Measurements from ENCODE around the gene ZNF740.
A peak's percentile ranks its signal among the peaks of the same experiment; 100 is the strongest.

Gene ZNF740

DNA sequence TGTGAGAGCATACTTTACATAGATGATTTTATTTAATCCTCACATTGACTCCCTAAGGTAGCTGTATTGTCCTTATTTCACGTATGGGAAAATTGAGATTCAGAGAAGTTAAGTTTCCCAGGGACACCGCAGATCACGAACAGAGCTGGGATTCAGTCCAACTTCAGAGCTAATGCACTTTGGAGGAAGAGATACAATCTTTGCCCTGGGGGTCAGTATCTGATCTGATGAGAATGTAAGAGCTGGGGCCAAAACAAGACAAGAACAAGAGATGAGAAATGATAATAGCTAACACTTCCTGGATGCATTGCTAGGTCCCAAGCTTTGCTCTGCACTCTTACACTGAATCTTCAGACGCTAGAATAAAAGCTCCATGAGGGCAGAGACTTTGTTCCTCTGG, 6.2 kb downstream of the ZNF740 start:
- no peaks in the 10 kb centered on the region; the same call in 1 of the 2 replicates for H4K20me1 ChIP-seq (ENCODE audit: control insufficient read depth, insufficient read depth, low read depth, low read length)
- no peak overlapping the region for H3K4me3 ChIP-seq (ENCODE audit: low read length)
- peaks cover 23% of the 10 kb centered on the region for H3K4me1 ChIP-seq (ENCODE audit: control insufficient read depth, low read length)
- no peak overlapping the region for H3K4me2 ChIP-seq (ENCODE audit: low read length)
- H3K27me3 ChIP-seq (ENCODE audit: control insufficient read depth, low read length) = no peaks in the 10 kb centered on the region
- H3K9me2 ChIP-seq (replicated peaks; ENCODE audit: control insufficient read depth, low read length) = no peaks in the 10 kb centered on the region
- H3F3A ChIP-seq (ENCODE audit: control insufficient read depth, insufficient read depth) = peaks cover 10% of the 10 kb centered on the region
- peaks cover 91% of the 10 kb centered on the region for H3K36me3 ChIP-seq (ENCODE audit: control insufficient read depth, low read length)
- TF ChIP-seq, protein P1, sequence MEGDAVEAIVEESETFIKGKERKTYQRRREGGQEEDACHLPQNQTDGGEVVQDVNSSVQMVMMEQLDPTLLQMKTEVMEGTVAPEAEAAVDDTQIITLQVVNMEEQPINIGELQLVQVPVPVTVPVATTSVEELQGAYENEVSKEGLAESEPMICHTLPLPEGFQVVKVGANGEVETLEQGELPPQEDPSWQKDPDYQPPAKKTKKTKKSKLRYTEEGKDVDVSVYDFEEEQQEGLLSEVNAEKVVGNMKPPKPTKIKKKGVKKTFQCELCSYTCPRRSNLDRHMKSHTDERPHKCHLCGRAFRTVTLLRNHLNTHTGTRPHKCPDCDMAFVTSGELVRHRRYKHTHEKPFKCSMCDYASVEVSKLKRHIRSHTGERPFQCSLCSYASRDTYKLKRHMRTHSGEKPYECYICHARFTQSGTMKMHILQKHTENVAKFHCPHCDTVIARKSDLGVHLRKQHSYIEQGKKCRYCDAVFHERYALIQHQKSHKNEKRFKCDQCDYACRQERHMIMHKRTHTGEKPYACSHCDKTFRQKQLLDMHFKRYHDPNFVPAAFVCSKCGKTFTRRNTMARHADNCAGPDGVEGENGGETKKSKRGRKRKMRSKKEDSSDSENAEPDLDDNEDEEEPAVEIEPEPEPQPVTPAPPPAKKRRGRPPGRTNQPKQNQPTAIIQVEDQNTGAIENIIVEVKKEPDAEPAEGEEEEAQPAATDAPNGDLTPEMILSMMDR (IDR thresholded peaks at IDR 0.05; ENCODE audit: low read depth, low read length, poor library complexity, severe bottlenecking) = no peak
- TF ChIP-seq EZH2phosphoT487 (IDR thresholded peaks at IDR 0.05; ENCODE audit: borderline replicate concordance, low read length) = no peak
- peaks cover 32% of the 10 kb centered on the region for H3K79me2 ChIP-seq (ENCODE audit: control insufficient read depth, low read length)
- H3K9me3 ChIP-seq (ENCODE audit: control insufficient read depth, insufficient read depth, low read length) = no peaks in the 10 kb centered on the region
- no peak overlapping the region for H3K27ac ChIP-seq (ENCODE audit: low read depth, low read length)

DNA sequence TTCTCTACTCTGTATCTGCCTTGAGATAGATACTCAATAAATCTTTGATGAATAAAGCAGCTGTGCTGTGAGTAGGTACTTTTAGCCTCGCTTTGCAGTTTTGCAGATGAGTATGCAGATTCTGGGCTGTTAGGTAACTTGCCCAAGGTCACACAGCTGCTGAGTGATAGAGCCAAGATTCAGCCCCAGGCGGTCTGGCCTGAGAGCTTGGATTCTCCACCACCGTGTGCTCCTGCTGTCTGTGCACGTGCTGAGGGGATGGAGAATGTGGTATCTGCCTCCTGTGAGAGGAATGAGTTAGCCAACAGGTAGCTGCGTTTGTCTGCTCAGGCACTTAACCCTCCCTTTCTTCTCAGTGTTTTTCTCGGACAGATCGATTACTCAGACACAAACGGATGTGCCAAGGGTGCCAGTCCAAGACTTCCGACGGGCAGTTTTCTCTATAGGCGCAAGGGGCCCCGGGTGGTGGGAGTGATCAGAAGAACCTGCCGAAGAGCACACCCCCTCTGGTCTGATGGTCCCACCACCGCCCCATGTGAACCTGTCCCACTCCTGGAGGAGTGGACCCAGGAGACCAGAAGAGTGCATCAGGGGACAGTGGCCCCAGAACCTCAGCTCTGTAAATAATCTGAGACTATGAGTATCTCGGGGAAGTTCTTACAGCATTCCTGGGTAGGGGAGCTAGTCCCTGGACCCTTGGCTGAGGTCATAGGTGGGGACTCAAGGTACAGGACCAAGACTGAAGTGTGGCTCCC, 6.8 kb downstream of the ZNF740 start:
- TF ChIP-seq EZH2phosphoT487 (IDR thresholded peaks at IDR 0.05; ENCODE audit: borderline replicate concordance, low read length) = no peak
- Histone ChIP-seq H3K36me3 (ENCODE audit: control insufficient read depth, low read length) (peaks cover 91% of the 10 kb centered on the region), H3F3A (ENCODE audit: control insufficient read depth, insufficient read depth) (peaks cover 10% of the 10 kb centered on the region), H3K9me3 (ENCODE audit: control insufficient read depth, insufficient read depth, low read length) (no peaks in the 10 kb centered on the region), H3K4me2 (ENCODE audit: low read length) (no peak overlapping the region), H4K20me1 (ENCODE audit: control insufficient read depth, insufficient read depth, low read depth, low read length) (no peaks in the 10 kb centered on the region; the same call in 1 of the 2 replicates), H3K27me3 (ENCODE audit: control insufficient read depth, low read length) (no peaks in the 10 kb centered on the region), H3K79me2 (ENCODE audit: control insufficient read depth, low read length) (peaks cover 26% of the 10 kb centered on the region), H3K9me2 (replicated peaks; ENCODE audit: control insufficient read depth, low read length) (no peaks in the 10 kb centered on the region), H3K4me3 (ENCODE audit: low read length) (no peak overlapping the region), H3K4me1 (ENCODE audit: control insufficient read depth, low read length) (peaks cover 17% of the 10 kb centered on the region), H3K27ac (ENCODE audit: low read depth, low read length) (no peak overlapping the region)

DNA sequence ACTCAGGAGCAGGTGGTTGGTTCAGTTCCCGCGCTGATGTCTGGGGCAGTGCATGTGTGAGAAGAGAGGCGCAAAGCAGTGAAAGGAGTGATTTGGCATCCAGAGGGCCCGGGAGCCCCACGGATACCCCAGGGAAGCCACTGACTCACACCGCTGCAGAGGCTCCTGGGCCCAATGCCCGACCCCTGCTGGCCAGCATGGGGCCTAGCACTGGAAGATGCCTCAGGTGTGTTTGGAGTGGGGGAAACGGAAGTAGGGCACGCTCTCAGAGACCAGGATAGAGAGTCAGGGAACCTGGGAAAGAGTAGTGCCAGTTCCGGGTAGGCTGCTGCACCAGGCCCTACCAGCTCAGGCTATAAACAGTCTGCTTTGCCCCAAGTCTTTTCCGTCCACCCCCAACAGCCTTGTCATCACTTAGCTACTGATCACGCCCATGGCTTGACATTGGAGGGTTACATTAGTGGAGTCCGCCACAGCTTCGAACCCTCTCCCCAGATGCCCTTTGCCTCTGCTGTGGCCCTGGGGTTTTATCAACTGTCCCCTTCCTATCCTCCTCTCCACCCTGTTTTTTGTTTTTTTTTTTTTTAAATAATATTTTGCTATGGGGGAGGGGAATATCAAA, 9.7 kb downstream of the ZNF740 start:
- no peak overlapping the region for H3K4me3 ChIP-seq (ENCODE audit: low read length)
- no peak for TF ChIP-seq EZH2phosphoT487 (IDR thresholded peaks at IDR 0.05; ENCODE audit: borderline replicate concordance, low read length)
- TF ChIP-seq, protein P1 (IDR thresholded peaks at IDR 0.05; ENCODE audit: low read depth, low read length, poor library complexity, severe bottlenecking) = peak; percentile 79
- H3K9me3 ChIP-seq (ENCODE audit: control insufficient read depth, insufficient read depth, low read length) = no peaks in the 10 kb centered on the region
- H3K4me2 ChIP-seq (ENCODE audit: low read length) = no peak overlapping the region
- no peaks in the 10 kb centered on the region for H3K9me2 ChIP-seq (replicated peaks; ENCODE audit: control insufficient read depth, low read length)
- peaks cover 4% of the 10 kb centered on the region; the same call in 1 of the 2 replicates for H3K4me1 ChIP-seq (ENCODE audit: control insufficient read depth, low read length)
- no peaks in the 10 kb centered on the region for H4K20me1 ChIP-seq (ENCODE audit: control insufficient read depth, insufficient read depth, low read depth, low read length)
- 0 out of 2 replicates have a peak, but pooled peaks cover under 1% of the 10 kb centered on the region for H3K79me2 ChIP-seq (ENCODE audit: control insufficient read depth, low read length)
- no peak overlapping the region for H3K27ac ChIP-seq (ENCODE audit: low read depth, low read length)
- peaks cover 78% of the 10 kb centered on the region for H3K36me3 ChIP-seq (ENCODE audit: control insufficient read depth, low read length)
- no peaks in the 10 kb centered on the region for H3K27me3 ChIP-seq (ENCODE audit: control insufficient read depth, low read length)
- H3F3A ChIP-seq (ENCODE audit: control insufficient read depth, insufficient read depth) = peaks cover 10% of the 10 kb centered on the region

All from DOHH2 (cell line).